ENCODE data around the gene PSTPIP2. TPM values are rescaled to one million over a fixed set of nuclear protein-coding genes. Genes with fewer than 3 reads are reported as not detected.
"Not testable (repeated sequence)": the region's sequence is repeated elsewhere in the genome, so short reads cannot be mapped to it uniquely, and the experiment has no call there.

Gene PSTPIP2, protein sequence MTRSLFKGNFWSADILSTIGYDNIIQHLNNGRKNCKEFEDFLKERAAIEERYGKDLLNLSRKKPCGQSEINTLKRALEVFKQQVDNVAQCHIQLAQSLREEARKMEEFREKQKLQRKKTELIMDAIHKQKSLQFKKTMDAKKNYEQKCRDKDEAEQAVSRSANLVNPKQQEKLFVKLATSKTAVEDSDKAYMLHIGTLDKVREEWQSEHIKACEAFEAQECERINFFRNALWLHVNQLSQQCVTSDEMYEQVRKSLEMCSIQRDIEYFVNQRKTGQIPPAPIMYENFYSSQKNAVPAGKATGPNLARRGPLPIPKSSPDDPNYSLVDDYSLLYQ
- polyA plus RNA-seq (ENCODE audit: insufficient read length in 12 of 12) = 10 to 100 TPM in 1 of 12 donors, 1 to 10 TPM in 9, not detected in 2; 2.0 to 10.0 (median 2.3) TPM
- long read RNA-seq, donor 1, partial matches to known transcripts = 0 of 1 reads
- long read RNA-seq, donor 1, other reads (novel, unspliced or antisense) = 0 of 1 reads
- long read RNA-seq, donor 2, partial matches to known transcripts = 0 of 1 reads
- long read RNA-seq, donor 2, other reads (novel, unspliced or antisense) = 0 of 1 reads
- long read RNA-seq, donor 3 = 0 reads
- long read RNA-seq, donor 4 = 0 reads
- long read RNA-seq, donor 5, partial matches to known transcripts = 0 of 1 reads
- long read RNA-seq, donor 5, other reads (novel, unspliced or antisense) = 0 of 1 reads
- long read RNA-seq, donor 6 = 0 reads
- long read RNA-seq, donor 7 = 0 reads
- long read RNA-seq, donor 8 = 0 reads
- long read RNA-seq, donor 9, partial matches to known transcripts = 0 of 1 reads
- long read RNA-seq, donor 9, other reads (novel, unspliced or antisense) = 0 of 1 reads
- long read RNA-seq, donor 10 = 0 reads
- long read RNA-seq, donor 11 = 0 reads

DNA sequence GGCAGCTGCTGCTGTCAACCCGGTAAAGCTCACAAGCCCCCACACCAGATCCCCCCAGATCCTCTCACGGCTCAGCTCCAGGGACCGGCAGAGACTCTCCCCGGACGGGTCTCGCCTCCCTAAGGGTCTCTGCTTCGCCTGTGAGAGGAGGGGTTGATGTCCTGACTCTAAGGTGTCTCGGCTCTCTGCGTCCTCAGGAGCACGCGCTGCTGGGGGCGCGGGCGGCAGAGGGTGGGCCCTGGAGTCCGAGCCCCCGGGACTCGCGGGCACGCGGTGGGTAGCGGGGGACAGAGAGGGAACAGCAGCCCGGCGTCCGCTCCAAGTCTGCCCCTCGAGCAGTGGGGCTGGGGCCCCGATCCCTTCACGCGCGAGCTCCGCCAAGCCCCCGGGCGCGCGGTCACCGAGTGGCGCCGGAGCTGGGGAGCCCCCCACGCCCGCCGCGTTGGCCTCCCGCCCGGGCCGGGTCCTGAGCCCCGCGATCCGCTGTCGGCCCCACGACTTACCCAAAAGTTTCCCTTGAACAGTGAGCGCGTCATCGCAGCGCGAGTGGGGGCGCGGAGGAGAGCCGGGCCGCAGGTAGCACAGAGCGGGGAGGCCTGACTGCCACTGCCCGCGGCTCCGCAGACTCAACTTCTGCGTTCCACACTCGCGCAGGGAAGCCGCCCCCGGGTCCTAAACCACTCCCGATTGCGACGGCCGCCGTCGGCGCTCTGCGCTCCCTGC lies at the start of gene PSTPIP2:
TSS of gene PSTPIP2 (minus strand) at position 608 of the 723 bp plus-strand sequence. CDS start at position 536, 72 bp downstream.
- DNase-seq = peak; percentile 52

GRCh38 chr18:46113751-46114150 lies 41.7 kb upstream of the PSTPIP2 start:
- DNase-seq = no peak

DNA sequence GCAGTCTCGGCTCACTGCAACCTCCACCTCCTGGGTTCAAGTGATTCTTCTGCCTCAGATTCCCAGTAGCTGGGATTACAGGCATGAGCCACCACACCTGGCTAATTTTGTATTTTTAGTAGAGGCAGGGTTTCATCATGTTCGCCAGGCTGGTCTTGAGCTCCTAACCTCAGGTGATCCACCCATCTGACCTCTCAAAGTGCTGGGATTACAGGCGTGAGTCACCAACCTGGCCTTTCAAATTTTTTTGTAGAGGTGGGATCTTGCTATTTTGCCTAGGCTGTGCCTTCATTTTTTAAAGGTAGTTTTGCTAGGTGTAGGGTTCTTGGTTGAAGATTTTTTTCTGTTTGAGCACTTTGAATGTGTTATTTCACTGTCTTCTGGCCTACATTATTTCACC lies 38.3 kb upstream of the PSTPIP2 start:
- DNase-seq = no peak

DNA sequence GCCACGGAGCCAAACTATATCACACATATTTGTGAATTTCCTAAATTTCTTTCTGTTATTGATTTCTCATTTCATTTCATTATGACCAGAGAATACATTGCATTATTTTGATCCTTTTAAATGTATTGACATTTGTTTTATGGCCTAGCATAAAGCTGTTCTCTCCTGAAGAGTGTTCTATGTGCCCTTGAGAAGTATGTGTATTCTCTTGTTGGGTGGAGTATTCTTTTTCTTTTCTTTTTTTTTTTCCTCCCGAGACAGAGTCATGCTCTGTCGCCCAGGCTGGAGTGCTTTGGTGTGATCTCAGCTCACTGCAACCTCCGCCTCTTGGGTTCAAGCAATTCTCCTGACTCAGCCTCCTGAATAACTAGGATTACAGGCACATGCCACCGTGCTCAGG lies 37.3 kb upstream of the PSTPIP2 start:
- DNase-seq = no peak

DNA sequence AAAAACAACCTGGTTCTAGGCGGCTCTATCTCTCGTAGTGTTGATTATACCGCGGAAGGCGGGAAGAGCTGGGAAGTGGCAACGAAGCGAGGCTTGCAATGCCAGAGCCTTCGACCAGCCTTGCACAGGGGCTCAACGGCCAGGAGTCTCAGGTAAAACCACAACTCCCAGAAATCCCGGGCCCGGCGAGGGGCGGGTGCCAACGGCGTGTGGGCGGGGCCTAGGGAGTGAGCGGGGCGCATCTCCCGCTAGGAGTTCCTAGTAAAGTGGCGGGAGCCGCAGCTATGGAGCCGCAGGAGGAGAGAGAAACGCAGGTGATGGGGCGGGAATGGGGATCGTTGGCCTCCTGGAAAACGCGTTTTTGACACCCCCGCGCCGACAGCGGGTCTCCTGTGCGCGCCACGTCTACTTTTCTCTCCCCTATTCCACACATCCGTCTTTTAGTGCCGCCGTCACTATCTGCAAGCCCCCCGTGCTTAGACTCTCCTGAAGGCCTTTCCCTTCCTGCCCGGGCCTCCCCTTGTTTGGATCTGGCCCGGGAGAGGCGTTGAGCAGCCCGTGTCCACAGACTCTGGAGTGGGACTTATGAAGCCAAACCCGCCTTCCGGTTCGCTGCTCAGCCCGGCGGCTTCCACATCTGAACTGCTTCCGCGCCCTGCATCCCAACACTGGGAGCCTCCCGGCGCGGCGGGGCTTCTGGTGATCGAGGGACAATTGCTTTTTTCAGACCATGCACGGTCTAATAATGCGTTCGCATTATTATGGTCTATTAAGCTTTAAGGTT lies 32.3 kb upstream of the PSTPIP2 start, which contains the start of gene HAUS1:
TSS of gene HAUS1 (plus strand) at position 258 of the 784 bp plus-strand sequence. CDS start at position 285, 27 bp downstream.
- peak; percentile 90 for DNase-seq

DNA sequence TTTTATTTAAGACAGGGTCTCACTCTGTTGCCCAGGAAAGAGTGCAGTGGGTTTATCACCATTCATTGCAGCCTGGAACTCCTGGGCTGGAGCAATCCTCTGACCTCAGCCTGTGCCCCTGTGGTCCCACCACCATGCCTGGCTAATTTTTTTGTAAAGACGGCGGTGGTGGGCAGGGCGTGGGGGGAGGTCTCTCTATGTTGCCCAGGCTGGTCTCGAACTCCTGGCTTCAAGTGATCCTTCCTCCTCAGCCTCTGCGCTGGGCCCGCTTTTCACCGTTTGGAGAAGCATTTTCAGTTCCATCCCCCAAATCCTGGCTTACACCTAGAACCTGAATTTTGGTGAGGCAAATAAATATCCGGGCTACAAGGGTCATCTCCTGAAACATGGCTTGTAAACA lies 27.4 kb upstream of the PSTPIP2 start:
- DNase-seq = no peak

DNA sequence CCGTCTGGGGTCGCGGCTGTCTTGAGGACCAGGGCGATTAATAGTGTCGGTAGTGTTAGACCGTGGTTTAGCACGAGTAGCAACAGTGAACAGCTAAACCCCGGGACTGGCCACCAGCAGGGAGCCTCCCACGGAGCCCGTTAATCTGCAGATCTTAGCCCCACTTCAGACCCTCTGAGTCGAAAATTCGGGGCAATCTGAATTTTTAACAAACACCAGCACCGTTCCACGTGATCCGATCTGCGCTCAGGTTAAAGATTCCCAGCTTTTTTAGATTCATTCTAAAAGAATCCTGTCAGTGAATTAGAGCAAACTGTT lies 26.5 kb upstream of the PSTPIP2 start:
- DNase-seq = no peak

DNA sequence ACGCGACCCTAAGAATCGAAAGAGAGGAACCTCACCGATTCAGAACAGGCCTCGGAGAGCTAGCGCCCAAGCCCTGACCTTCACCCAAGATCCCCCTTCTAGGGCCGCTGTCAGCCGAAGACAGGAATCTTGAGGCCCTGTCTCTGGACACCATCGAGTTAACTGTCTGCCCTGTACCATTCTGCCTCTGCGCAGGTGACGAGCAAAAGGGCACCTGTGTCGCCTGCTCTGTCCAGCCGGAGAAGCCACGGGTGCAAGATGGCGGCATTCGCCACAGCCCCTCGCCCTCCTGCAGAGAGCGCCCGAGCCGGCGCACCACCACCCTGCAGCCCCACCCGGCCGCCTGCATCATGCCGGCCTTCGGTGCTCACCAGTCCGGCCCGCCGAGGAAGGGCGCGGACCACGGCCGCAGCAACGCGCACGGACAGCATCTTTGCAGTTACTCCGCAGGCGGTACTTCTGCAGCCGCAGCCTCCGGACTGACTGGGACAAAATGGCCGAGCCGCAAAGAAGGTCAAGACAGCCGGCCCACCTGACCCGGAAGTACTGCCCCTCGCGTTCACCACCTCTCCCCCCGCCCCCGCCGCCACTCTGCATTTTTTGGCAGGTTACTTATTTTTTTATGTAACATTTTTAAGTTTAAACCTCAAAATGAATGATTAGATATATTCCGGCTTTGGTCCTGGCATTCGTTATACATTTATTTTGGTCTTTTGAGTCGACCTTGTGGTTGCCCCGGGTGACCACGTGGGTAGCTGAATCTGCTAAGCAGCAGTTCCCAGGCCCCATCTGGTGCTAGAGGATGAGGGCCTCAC lies 25.9 kb upstream of the PSTPIP2 start, which contains the start of gene ATP5F1A:
TSS of gene ATP5F1A (minus strand) at position 496 of the 815 bp plus-strand sequence. CDS start at position 431, 65 bp downstream.
- peak; percentile 87 for DNase-seq

DNA sequence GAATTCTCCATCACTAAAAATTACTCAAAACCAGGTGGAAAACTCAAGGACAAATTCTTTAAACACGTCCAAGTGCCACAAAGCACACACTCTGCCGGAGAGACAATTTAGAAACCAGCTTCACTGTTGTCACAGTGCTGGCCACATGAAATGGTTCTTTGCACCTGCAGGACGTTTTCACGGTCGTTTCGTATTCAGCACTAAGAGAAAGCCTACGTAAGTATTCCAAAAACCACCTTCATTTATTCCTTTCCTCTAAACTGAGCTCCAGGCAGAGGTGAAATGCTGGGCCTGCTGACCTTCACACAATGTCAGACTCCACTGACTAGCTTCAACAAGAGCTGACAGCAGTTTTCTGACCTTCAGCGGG lies 25.4 kb upstream of the PSTPIP2 start:
- DNase-seq = no peak

- no peak for DNase-seq
Measured at GRCh38 chr18:46096651-46097300, 24.7 kb upstream of the PSTPIP2 start.

- DNase-seq = no peak
Measured at GRCh38 chr18:46095532-46095931, 23.5 kb upstream of the PSTPIP2 start.

- not testable (repeated sequence) for DNase-seq
Measured at GRCh38 chr18:46088501-46088900, 16.4 kb upstream of the PSTPIP2 start.

DNA sequence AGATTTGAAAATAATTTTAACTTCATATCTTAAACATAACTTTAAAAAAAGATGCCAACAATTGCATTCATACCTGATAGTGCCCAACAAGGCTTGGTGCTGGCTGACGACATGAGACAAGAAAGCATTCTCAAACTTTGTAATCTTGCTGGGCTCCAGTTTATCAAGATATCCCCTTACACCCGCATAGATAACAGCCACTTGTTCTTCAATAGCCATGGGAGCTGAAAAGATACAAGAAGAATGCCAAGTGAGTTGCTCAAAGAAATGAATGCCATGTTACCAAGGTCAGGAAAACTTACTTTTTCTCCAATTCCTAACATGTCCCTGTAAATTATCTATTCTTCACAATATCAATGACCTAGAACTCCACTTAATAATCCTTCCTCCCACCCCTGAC lies 12.4 kb upstream of the PSTPIP2 start:
- no peak for DNase-seq

- DNase-seq = no peak
Measured at GRCh38 chr18:46080156-46080555, 8.1 kb upstream of the PSTPIP2 start.

- no peak for DNase-seq
Measured at GRCh38 chr18:46079336-46079735, 7.3 kb upstream of the PSTPIP2 start.

DNA sequence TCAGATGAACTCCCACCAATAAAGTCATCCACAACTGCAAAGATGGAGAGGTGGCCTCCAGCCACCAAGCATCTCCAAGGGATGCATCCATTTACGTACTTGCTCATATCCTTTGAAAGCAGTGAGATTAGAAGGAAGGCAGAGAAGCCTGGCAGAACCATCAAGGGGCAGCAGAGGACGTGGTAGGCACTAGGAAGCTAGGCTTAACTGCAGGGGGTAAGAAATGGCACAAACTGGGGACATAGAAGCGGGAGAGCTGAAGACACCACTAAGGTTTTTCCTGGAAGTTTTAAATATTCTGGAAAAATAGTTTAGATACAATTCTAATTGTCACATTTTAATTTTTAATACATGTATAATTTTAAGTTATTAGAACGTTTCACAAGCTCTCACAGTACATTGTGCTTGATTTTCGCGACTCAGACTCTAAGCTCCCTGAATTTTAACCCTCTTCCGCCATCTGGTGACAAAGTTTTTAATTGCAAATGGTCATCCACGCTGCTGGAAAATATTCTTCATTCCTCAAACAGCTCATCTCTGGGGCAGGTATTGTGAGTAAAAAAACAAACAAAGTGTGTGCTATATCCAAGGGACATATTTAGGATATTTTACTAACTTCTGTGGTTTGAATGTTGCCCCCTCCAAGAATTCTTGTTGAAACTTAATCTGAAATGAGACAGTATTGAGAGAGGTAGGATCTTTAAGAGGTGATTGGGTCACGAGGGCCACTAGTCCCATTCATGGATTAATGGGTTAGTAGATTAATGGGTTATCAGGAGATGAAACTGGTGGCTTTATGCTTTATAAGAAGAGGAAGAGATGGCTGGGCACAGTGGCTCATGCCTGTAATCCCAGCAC lies 1.6 kb upstream of the PSTPIP2 start:
- peak; percentile 78 for DNase-seq

- DNase-seq = no peak
Measured at GRCh38 chr18:46072959-46073358, 899 bp upstream of the PSTPIP2 start.

DNA sequence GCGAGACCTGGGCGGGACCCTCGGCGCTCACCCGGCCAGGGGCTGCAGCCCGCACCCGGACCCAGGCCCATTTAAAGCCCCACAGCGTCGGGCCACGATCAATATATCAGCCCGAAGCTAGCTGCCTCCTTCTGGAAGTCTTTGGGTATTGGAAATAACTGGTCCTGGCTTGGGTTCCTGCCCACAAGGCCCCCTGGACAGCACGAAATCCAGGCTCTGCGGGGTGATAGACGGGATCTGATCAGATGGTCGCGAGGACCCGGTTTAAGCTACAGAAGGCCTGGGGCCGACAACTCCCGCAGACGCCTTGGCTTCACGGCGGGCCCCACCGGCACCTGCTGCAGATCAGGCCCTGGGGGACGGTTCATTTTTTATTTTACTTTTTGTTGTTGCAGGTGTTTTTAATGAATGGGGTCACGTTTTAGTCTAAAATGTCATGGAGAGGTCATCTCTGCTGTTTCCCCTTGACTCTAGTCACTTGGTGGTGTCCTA lies 362 bp upstream of the PSTPIP2 start:
- DNase-seq = no peak

Data from muscle of arm (tissue), 14 donors.